GM18511 (cell line): ENCODE results near the gene CCSER2.
"Not testable (repeated sequence)": the region's sequence is repeated elsewhere in the genome, so short reads cannot be mapped to it uniquely, and the experiment has no call there.

Experiments used
- ATAC-seq: cut with Tn5 transposase; IDR thresholded peaks from one replicate; pipeline ENCODE4 v1.9.1; 2021; ENCODE audit warnings: mild to moderate bottlenecking, moderate library complexity; ENCODE audit not compliant: unreplicated experiment

Gene CCSER2

DNA sequence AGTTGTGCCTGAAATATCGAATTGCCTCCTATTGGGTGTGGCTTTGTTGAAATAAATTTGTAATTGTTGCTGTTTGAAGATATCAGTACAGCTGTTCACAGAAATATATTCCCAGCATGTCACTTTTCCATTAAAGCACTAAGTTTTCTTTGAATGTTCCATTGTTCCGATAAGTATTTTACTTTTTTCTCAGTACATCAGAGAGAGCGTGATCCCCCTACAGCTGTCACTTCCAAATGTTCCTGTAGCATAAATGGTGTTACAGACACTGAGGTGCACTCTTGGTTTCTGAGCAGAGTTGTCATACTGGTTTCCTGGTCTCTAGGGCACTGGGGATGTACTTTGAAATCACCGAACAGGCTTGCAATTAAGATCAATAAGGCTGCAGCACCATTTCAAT lies 189.2 kb downstream of the CCSER2 start:
- no peak for ATAC-seq

DNA sequence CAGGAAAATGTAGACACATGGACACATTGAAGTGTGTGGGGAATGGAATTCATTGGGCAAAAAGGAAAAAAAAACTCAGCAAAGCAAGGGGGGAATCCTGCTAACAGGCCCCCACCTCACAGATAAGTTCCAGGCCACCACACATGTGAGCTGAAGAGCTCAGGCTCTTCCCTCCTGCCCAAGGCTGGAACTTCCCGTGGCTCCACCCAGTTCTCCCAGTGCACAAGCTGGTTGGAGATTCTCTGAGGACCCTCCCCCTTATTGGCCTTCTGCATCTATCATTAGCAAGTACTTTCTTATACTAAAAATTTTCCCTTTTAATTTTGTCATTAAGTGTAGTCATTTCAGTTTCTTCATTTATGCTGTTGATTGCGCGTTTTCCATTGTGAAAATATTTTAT lies 190.8 kb downstream of the CCSER2 start:
- no peak for ATAC-seq

DNA sequence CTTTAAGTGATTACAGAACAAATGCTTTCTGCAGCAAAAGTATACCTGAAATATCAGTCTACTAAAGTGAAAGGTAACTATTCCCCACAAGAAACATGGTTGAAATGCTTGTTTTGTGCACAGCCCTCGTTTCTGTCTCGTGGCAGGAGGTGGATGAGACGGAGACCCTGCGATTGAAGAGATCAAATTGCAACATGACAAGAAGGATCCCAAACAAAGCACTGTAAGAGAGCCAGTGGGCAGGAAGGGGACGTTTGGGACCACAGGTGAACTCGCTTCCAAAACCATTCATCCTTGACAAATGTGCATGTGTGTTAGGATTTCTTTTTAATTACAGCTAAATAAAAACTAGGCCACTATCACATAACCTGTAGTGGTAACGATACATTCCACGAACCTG lies 192.6 kb downstream of the CCSER2 start:
- ATAC-seq: no peak

DNA sequence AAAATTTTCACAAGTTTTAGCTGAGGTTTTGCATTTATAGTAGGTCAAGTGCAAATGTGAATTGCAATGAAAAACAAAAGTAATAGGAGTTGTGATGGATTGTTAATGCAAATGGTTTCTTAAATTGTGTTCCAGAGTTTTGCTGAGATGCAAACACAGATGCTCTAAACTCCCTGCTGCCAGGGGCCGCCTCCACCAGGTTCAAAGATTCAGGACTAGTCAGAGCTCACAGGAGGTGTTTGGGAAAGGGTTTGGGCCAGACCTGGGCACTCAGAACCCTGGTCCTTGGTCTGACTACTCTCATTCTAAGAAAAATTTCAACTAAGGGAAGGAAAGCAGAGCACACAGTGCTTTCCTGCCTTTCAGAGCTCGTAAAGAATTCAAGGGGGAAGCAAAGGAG lies 193.1 kb downstream of the CCSER2 start:
- ATAC-seq: no peak

DNA sequence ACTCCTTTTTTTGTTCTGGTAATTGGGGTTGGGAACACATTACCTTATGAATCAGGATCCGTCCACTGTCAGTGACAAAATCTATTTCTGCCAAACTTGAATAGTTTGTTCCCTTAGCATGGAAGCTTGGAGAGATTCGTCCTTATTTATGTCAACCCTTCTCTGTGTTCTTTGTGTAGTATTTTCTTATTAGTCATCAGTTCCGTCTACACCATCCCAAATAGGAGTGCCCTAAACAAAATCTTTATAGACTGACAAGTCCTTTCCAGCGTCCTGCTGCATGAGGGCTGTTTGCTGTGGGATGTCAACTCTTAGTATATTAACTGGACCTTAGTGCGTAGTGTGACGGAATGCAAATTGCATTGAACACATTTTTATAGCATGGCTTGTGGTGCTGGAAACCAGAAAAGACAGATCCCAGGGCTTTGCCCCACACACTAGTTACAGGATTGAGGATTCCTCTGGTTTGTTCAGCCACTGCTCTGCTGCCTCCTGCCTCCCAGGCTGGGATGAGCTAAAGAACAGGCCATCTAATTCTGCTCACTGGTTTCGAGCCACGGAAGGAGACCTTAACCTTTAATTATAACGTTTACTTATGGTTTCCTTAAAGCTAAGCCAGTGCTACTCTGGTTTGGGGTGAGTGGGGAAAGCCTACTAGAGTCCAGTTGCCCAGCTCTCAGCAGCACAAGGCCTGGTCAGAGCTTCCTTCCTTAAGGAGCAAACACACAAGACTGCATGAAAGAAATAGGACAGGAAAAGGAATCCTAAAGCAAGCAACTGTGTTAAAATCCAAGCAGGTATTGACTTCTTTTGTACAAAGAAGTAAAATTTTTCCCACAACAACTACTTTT lies 194.4 kb downstream of the CCSER2 start:
- ATAC-seq: no peak

DNA sequence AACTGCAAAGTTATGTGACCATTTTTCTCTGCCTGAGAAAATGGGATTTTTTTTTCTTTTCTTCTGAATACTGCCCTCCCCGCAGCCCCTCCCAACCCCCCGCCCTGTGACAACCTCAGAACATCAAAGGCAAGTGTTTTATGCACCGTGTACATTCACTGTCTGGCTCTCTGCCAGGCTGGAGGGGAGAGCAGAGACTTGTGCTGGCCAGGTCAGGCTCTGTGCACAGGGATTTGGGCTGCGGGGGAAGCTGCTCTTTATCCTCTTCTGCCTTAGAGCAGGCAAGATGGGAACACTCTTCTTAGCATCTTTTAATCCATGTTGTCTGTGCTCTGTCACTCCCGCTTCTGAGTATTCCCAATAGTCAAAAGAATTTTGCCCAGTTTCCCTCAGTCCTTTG lies 195.1 kb downstream of the CCSER2 start:
- ATAC-seq: no peak

DNA sequence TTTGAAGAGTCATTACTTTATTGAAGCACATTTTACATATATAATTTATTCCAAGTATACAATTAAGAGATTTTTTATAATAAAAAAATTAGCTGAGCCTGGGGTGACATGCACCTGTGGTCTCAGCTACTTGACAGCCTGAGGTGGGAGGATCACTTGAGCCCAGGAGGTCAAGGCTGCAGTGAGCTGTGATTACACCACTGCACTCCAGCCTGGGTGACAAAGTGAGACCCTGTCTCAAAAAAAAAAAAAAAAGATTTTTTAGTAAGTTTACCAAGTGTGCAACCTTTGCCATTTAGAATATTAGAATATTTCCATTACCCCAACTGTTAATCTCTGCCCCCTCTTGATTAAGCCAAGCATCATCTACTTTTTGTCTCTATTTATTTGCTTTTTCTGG lies 196.0 kb downstream of the CCSER2 start:
- no peak for ATAC-seq

DNA sequence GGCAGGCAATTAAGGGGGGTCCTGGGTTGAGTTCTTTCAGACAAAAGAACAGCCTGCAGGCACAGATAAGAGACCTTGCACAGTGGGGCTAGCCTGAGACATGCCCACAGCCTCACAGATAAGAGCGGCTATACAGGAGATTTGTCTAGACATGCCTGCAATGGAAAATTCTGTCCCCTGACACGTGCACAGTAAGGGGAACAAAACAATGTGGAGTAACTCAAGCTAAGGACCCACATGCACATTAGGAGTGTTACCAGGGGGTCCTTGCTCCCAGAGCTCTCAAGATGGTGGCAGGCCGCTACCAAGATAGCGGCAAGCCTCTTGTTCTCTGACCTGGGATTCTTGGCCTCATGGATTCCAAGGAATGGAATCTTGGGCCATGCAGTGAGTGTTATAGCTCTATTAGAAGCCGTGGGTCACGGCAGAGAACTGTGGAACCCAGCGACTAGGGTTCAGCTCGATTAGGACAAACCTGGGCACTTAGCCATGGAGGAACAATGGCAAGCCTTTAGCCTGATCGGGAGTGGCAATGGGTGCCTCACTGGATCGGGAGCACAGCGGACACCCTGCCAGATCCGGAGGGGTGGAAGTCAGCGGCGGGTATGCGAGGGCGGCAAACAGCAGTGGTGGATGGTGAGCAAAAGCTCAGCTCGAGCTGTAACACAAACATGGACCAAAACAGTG lies 196.9 kb downstream of the CCSER2 start:
- ATAC-seq: no peak

DNA sequence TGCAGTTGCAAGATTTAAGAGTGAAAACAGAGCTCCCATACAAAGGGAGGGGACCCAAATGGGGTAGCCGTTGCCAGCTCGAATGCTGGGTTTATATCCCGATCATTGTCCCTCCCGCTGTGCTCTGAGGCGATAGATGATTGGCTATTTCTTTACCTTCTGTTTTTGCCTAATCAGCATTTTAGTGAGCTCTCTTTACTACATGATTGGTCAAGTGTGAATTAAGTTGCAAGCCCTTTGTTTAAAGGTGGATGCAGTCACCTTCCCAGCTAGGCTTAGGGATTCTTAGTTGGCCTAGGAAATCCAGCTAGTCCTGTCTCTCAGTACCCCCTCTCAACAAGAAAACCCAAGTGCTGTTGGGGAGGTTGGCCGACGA lies 197.4 kb downstream of the CCSER2 start:
- not testable (repeated sequence) for ATAC-seq

DNA sequence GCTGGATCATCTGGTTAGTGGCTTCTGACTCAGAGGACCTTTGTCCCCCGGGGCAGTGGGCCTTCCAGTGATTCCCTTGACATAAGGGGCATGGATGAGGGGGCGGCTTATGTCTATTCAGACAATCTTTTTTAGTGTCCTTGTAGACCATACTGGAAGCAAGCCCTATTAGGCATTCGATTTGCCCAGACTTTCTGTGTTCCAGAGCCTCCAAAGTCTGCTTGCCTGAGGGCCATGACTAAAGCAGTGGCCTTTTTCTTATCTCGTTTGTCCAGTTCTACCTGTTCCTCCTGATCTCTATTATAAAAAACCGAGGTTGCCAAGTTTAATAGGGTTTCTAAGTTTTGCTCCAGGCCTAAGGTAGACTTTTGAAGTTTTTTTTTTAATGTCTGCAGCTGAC lies 199.0 kb downstream of the CCSER2 start:
- ATAC-seq: not testable (repeated sequence)

DNA sequence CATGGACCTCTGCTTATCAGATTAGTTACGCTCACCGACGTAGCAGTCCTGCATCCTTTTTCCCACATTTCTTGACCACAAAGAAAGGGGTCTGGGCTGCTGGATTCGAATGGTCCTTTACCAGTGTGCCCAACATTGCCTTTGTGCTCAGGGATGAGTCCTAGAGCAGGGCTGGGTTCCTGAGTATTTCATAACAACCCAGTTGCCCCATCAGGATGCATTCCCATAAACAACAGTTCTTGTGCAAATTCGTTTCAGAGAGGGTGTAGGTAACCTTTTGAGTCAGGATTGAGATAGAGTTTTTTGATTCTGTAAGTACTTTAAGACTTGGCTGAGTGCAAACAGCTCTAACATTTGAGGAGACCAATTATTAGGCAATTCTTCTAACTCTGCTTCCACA lies 200.1 kb downstream of the CCSER2 start:
- ATAC-seq: not testable (repeated sequence)

DNA sequence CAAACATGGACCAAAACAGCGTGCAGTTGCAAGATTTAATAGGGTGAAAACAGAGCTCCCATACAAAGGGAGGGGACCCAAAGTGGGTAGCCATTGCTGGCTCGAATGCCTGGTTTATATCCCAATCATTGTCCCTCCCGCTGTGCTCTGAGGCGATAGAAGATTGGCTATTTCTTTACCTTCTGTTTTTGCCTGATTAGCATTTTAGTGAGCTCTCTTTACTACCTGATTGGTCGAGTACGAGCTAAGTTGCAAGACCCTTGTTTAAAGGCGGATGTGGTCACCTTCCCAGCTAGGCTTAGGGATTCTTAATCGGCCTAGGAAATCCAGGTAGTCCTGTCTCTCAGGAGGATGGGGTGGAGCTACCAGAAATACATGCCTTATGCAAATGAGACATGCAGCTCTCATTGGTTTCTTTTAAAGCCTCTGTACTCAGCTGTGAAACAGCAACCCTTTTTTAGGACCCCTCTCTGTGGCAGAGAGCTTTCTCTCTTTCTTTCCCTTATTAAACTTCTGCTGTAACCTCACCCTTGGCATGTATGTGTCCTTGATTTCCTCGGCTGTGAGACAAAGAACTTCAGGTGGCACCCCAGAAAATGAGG lies 202.4 kb downstream of the CCSER2 start:
- no peak for ATAC-seq

DNA sequence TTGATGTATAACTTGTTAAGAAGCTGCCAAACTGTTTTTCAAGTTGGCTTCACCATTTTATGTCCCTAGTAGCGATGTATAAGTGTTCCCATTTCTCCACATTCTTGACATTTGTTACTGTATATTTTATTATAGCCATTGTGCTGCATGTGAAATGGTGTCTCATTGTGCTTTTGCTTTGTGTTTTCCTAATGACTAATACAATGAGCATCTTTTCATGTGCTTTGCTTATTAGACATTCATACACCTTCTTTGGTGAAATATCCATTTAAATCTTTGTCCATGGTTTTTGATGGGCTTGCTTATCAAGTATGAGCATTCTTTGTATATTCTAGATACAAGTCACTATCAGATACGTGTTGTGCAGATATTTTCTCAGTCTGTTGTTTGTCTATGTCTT lies 203.0 kb downstream of the CCSER2 start:
- ATAC-seq: no peak

DNA sequence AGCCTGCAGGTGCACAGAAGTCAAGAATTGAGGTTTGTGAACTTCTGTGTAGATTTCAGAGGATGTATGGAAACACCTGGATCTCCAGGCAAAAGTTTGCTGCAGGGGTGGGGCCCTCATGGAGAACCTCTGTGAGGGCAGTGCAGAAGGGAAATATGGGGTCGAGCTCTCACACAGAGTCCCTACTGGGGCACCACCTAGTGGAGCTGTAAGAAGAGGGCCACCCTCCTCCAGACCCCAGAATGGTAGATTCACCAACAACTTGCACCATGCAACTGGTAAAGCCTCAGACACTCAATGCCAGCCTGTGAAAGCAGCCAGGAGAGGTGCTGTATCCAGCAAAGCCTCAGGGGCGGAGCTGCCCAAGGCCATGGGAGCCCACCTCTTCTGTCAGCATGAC lies 205.8 kb downstream of the CCSER2 start:
- no peak for ATAC-seq

DNA sequence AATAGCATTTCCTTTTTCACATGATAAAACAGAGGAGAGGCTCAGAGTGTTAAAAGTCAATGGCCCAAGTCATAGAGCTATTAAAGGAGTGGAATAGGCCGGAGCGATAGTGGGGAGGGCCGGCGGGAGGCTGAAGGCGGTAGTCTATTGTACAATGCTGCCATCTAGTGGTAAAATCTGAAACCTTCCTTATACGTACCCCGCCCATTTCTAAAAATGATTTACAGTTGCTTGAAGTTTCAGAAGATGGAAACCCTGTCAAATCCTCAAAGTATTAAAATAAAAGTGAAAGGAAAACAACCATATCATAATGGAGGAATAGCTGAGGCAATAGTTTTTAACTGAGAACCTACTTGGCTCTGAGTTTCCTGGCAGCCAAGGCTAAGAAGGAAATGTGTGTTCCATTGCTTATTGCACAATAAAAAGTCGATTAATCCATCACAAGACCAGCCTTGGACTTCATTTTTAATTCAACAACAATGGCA lies 209.1 kb downstream of the CCSER2 start:
- ATAC-seq: peak; percentile 70

DNA sequence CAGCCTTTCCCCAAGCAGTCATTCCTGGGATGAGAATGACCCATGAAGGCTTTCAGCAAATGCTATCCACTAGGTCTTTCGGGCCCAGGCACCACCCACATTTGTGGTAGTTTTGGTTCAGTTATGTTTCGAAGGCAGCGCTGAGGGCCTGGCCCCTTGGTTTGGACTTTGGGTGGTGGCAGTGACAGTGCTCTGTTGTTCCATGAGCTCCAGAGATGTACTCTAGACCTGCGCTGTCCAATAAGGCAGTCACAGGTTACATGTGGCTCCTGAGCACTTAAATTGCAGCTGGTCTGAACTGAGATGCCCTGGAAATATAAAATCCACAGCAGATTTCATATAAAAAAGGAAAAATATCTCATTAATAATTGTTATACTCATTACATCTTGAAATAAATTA lies 209.6 kb downstream of the CCSER2 start:
- no peak for ATAC-seq

DNA sequence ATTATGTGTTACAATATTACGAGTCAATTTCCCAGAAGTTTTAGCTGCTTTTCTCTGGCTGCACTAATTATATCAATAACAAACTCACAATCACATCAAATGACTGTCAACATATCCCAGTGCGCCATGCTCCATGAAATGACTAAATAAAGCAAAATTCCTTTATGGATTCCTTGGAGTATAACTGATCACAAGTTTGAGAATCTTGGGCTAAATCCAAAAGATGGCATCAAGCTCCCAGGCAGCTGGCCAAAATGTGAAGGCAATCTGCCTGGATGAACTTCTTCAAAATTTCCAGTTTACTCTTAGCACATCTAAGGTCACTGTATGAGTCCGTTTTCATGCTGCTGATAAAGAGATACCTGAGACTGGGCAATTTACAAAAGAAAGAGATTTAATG lies 210.8 kb downstream of the CCSER2 start:
- no peak for ATAC-seq

DNA sequence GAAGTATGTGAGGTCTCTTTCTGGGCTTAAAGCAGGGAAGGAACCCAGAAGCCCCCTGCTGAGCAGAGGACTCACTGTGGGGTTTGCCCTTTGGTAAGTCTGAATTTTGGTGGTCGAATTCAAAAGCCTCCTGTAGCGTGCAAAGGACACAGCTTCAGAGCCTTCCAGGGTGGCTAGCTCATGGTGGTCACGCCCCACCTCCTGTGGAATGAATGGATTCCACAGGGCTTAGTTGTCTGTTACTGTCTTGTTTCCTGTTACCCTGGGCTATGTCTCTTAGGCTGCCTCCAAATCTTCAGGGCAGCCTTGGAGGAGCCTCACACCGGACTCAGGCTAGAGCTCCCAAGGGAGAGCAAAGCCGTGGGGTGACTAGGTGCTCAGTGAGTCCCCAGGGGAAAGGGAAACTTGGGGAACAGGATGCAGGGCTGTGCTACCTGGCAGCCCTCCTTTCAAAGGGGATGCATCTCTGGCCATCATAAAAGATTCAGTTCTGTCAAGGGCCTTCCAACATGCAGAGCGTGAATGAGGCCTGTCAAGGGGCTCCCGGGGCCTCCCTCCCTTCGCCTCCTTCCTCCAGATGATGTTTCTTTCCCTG lies 211.7 kb downstream of the CCSER2 start:
- peak; percentile 15 for ATAC-seq

DNA sequence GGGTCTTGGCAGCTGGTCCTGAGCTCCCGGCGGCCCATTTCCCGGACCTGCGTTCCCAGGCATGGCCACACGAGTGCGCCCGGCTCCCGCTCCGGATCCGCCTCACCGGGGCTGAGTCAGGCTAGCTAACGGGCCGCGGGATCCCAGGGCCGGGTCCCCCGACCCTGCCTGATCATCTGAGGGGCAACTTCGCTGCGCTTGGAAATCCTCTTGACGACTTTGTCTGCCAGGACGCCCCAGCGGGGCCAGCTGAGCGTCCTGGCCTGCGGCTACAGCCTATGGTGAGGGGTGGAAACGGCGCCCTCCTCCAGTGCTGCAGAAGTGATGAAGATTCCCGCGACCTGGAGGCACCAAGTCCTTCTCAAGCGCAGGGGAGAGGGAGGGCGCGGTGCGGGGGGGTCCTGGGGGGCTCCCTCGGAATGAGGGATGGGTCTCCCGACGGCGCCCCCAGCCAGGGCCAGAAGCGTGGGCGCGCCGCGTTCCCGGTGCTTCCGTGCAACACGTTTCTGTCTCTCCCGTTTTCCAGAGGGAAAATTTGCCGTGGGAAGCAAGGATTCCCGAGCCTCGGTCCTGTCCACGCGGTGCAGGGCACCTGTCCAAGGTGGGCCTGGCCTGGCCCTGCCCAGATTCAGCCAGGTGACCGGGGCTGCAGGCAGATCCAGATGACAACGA lies 212.4 kb downstream of the CCSER2 start:
- ATAC-seq: peak; percentile 82

DNA sequence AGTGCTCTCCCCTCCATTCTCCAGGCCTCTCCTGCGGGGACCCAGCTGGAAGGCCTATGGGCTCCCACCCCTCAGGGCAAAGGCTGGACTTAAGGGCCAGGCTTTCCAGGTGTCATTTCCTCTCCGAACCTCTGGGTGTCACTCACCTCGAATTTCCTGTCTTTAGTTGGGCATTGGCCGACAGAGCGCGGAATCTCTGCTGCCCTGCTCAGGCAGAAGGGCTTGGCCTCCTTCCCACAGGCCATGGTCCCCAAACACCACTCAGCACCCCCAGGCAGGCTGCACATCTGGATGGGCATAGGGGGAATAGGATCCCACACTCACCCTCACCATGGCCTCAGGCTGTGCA lies 212.9 kb downstream of the CCSER2 start:
- ATAC-seq: no peak
